AG04449 (cell line): ENCODE results near the gene PRELP.

Source experiments
- CTCF ChIA-PET: fragments of 350-600 bp; formaldehyde crosslinking; extraction: SDS; loops from one replicate; lab custom pipeline; 2021; ENCODE audit warnings: antibody characterized with exemption; lab: Yijun Ruan, JAX
- POLR2A ChIA-PET: fragments of 400-600, 350-600 bp; formaldehyde crosslinking; extraction: SDS; loops from one replicate; lab custom pipeline; 2020; ENCODE audit warnings: antibody characterized with exemption, inconsistent platforms; lab: Yijun Ruan, JAX
- DNase-seq: peaks from one replicate; pipeline ENCODE4 v3.0.0-alpha.2; 2010; ENCODE audit warnings: low read depth, low spot score
- H3K4me3 ChIP-seq: 2 replicates; pipeline ENCODE4 v1.5.1; 2011; ENCODE audit warnings: low read depth, mild to moderate bottlenecking, control low read depth, low read length
- CTCF ChIP-seq: IDR thresholded peaks from one replicate; pipeline ENCODE4 v1.5.1; 2011; ENCODE audit warnings: mild to moderate bottlenecking, moderate library complexity, low read length, control low read depth, inconsistent platforms; ENCODE audit not compliant: insufficient read depth; ENCODE audit errors: missing control alignments

Gene PRELP

GRCh38 chr1:203538726-203539125, 63.1 kb downstream of the PRELP start:
- no peak for TF ChIP-seq CTCF
- CTCF ChIA-PET = no interaction called here
- no peak overlapping the region for H3K4me3 ChIP-seq
- POLR2A ChIA-PET = interaction anchor here (0.9 to 1.4 kb wide), 2 partner anchors 17 to 25 kb away, joined by 3 read pairs; no protein-coding TSS in a partner anchor
- no peak for DNase-seq

GRCh38 chr1:203539831-203540546, 64.4 kb downstream of the PRELP start:
- TF ChIP-seq CTCF = no peak
- no peak for DNase-seq
- ChIA-PET CTCF (interaction anchor here (0.7 kb wide), 1 partner anchor 74 kb away, joined by 4 read pairs; no protein-coding TSS in a partner anchor), POLR2A (no interaction called here)
- H3K4me3 ChIP-seq = no peak overlapping the region
